Measurements from ENCODE around the gene MT1B.

- TF ChIP-seq POLR2A (IDR thresholded peaks at IDR 0.05) (peak; percentile 40 to 71), CTCF (IDR thresholded peaks at IDR 0.05) (no peak), EP300 (IDR thresholded peaks at IDR 0.05) (peak; percentile 65 to 90)
Observed at GRCh38 chr16:56637814-56638750, 13.6 kb upstream of the MT1B start, which contains the start of gene MT1A.
